HepG2 (cell line): ENCODE data around the gene KIF1C. TPM values are rescaled to one million over a fixed set of nuclear protein-coding genes. Genes with fewer than 3 reads are reported as not detected.

Experiments
- ATAC-seq: fragments of 200-7000 bp; cut with Tn5 transposase; 3 replicates; pipeline ENCODE4 v1.9.1; 2020; ENCODE audit warnings: mild to moderate bottlenecking, moderate library complexity
- BruUV-seq: library from RNA; stranded (reverse); fragments of 400-500 nt; replicated peaks from 2 replicates; lab custom pipeline; 2021; lab: Mats Ljungman, UMichigan
- CTCF ChIA-PET: fragments of 300-600 bp; formaldehyde crosslinking; extraction: SDS; loops from one replicate; lab custom pipeline; 2021; ENCODE audit warnings: low total read pairs, inconsistent platforms, low intra/inter-chr PET ratio; lab: Yijun Ruan, JAX
- POLR2A ChIA-PET: fragments of 350-600 bp; sonication (Branson Sonifier 250); formaldehyde crosslinking; loops from one replicate; lab custom pipeline; 2020; ENCODE audit warnings: antibody characterized with exemption, inconsistent platforms; lab: Yijun Ruan, JAX
- DNase-seq: peaks from one replicate; pipeline ENCODE4 v3.0.0-alpha.2; 2015; ENCODE audit warnings: low spot score
- FAIRE-seq: peaks from 3 replicates; lab custom pipeline; 2011; peaks lifted over from hg19 to GRCh38; lab: Jason Lieb, UNC
- H2AFZ ChIP-seq: one replicate; pipeline ENCODE4 v1.6.1; 2011; ENCODE audit warnings: low read length, inconsistent platforms
- H3K27ac ChIP-seq: fragments of 300-600 bp; 3 replicates; pipeline ENCODE4 v1.8.0; 2011; ENCODE audit warnings: mixed run types, mild to moderate bottlenecking, mixed read lengths, low read length, inconsistent platforms; ENCODE audit not compliant: insufficient read depth; ENCODE audit errors: extremely low read length
- H3K27me3 ChIP-seq, 2 experiments: fragments of 200-600 bp in 1 of 2; 2 replicates in 1 of 2; 3 replicates in 1 of 2; pipeline versions ENCODE4 v1.6.0 to v1.8.0; 2011; ENCODE audit warnings: low read length in 2 of 2, mild to moderate bottlenecking in 2 of 2, moderate library complexity in 2 of 2, inconsistent platforms in 1 of 2; ENCODE audit not compliant: insufficient read depth in 2 of 2, control insufficient read depth in 1 of 2
- H3K36me3 ChIP-seq, 2 experiments: fragments of 200-600 bp in 1 of 2; replicated peaks in 1 of 2; 2 replicates in 1 of 2; 3 replicates in 1 of 2; pipeline versions ENCODE4 v1.5.1 to v1.8.0; 2011; ENCODE audit warnings: low read length in 2 of 2, inconsistent platforms in 1 of 2; ENCODE audit not compliant: insufficient read depth in 2 of 2, control insufficient read depth in 1 of 2
- H3K4me1 ChIP-seq: 2 replicates; pipeline ENCODE4 v1.5.1; 2012; ENCODE audit warnings: low read length, inconsistent platforms; ENCODE audit not compliant: insufficient read depth
- H3K4me2 ChIP-seq: 2 replicates; pipeline ENCODE4 v1.6.0; 2011; ENCODE audit warnings: low read depth, low read length, inconsistent platforms
- H3K4me3 ChIP-seq, 3 experiments: fragments of 200-600 bp in 1 of 3; sonication (generic), shearing (Covaris generic) in 1 of 3; replicated peaks in 1 of 3; 2 replicates each; pipeline ENCODE4 v1.5.1; 2011 to 2016; ENCODE audit warnings: low read length in 3 of 3, inconsistent platforms in 2 of 3, low read depth in 2 of 3, mild to moderate bottlenecking in 2 of 3, control low read depth in 1 of 3, mixed read lengths in 1 of 3; ENCODE audit not compliant: insufficient read depth in 1 of 3
- H3K79me2 ChIP-seq: one replicate; pipeline ENCODE4 v1.6.1; 2011; ENCODE audit warnings: low read length, inconsistent platforms; ENCODE audit not compliant: insufficient read depth
- H3K9ac ChIP-seq: 2 replicates; pipeline ENCODE4 v1.6.0; 2011; ENCODE audit warnings: mild to moderate bottlenecking, low read depth, low read length, inconsistent platforms; ENCODE audit not compliant: insufficient read depth
- H3K9me3 ChIP-seq: 2 replicates; pipeline ENCODE4 v1.5.1; 2012; ENCODE audit warnings: mild to moderate bottlenecking, low read length
- H4K20me1 ChIP-seq: 2 replicates; pipeline ENCODE4 v1.6.0; 2011; ENCODE audit warnings: inconsistent platforms, mild to moderate bottlenecking, low read length, moderate library complexity; ENCODE audit not compliant: insufficient read depth
- ARHGAP35 ChIP-seq: sonication (generic); formaldehyde crosslinking; IDR thresholded peaks from 2 replicates; pipeline ENCODE4 v1.9.0; 2022; ENCODE audit warnings: mild to moderate bottlenecking, inconsistent platforms, moderate library complexity, missing genetic modification reagents, borderline replicate concordance
- BRD4 ChIP-seq: sonication (generic); formaldehyde crosslinking; IDR thresholded peaks from 2 replicates; pipeline ENCODE4 v1.4.0; 2020; ENCODE audit warnings: missing genetic modification reagents
- JARID2 ChIP-seq: sonication (generic); formaldehyde crosslinking; IDR thresholded peaks from 2 replicates; pipeline ENCODE4 v1.8.1; 2023; ENCODE audit warnings: missing genetic modification reagents, inconsistent platforms; ENCODE audit not compliant: insufficient replicate concordance
- KDM5B ChIP-seq: sonication (generic); formaldehyde crosslinking; IDR thresholded peaks from 2 replicates; pipeline ENCODE4 v1.4.0; 2020; ENCODE audit warnings: missing genetic modification reagents, mild to moderate bottlenecking, borderline replicate concordance
- THAP11 ChIP-seq: IDR thresholded peaks from 2 replicates; pipeline ENCODE4 v1.6.1; 2016; ENCODE audit warnings: missing biosample characterization, missing genetic modification reagents
- ZFYVE20 ChIP-seq: sonication (generic); formaldehyde crosslinking; IDR thresholded peaks from 2 replicates; pipeline ENCODE4 v1.8.0; 2023; ENCODE audit warnings: low read depth, mild to moderate bottlenecking, moderate library complexity, missing genetic modification reagents, borderline replicate concordance
- ZNF143 ChIP-seq: sonication (generic); formaldehyde crosslinking; IDR thresholded peaks from 2 replicates; pipeline ENCODE4 v1.4.0; 2020; ENCODE audit warnings: missing genetic modification reagents
- ZNF326 ChIP-seq: sonication (generic); formaldehyde crosslinking; IDR thresholded peaks from 2 replicates; pipeline ENCODE4 v1.4.0; 2020; ENCODE audit warnings: missing genetic modification reagents, borderline replicate concordance
- ZNF629 ChIP-seq: sonication (generic); formaldehyde crosslinking; conservative IDR thresholded peaks from 2 replicates; pipeline ENCODE4 v1.5.0; 2020; ENCODE audit warnings: missing genetic modification reagents
- WGBS: methylation state at CpG from one replicate; pipeline ENCODE4 v1.1.6; 2017; ENCODE audit warnings: low lambda C conversion rate; 5-methylcytosine and 5-hydroxymethylcytosine counted together
- in situ Hi-C: cut with HindIII; loops from 2 replicates; pipeline ENCODE4 v1.10.0; 2017; ENCODE audit warnings: low pct_unique_long_range_greater_than_20kb; ENCODE audit not compliant: extremely low pct_ligation_motif_present
- intact Hi-C: fragments of 100-400 bp; cut with micrococcal nuclease; formaldehyde crosslinking; loops from one replicate; pipeline ENCODE4 v1.10.0; 2022; ENCODE audit not compliant: unreplicated experiment
- polyA plus RNA-seq, 8 experiments: library from polyadenylated mRNA; depleted of rRNA in 3 of 8; stranded (reverse) in 7 of 8; unstranded in 1 of 8; fragments of >200 nt; fragmentation: Illumina TruSeq in 4 of 8; extraction: Trizol in 4 of 8; gene quantifications; 2 replicates each; pipeline versions ENCODE4 v1.2.1 to v1.2.3, GENCODE V29; 2011 to 2016; ENCODE audit warnings: low read depth in 4 of 8, missing spikeins in 1 of 8, mixed read lengths in 1 of 8; ENCODE audit not compliant: insufficient read depth in 1 of 8
- total RNA-seq, 5 experiments: library from RNA; depleted of rRNA; stranded (reverse); fragments of >200 nt; fragmentation: Illumina TruSeq; extraction: Trizol; gene quantifications; 2 replicates each; pipeline ENCODE4 v1.2.3, GENCODE V29; 2016; ENCODE audit warnings: low read depth in 1 of 5
- TF ChIP-seq, protein P1 (sequence below): sonication (generic); formaldehyde crosslinking; IDR thresholded peaks from 2 replicates; pipeline ENCODE4 v1.5.0; 2020; ENCODE audit warnings: mild to moderate bottlenecking, missing genetic modification reagents, moderate library complexity
- TF ChIP-seq, protein P2 (sequence below): fragments of 450-650 bp; IDR thresholded peaks from 2 replicates; pipeline ENCODE4 v1.6.1; 2016
- TF ChIP-seq, protein P3 (sequence below): sonication (generic); formaldehyde crosslinking; IDR thresholded peaks from 2 replicates; pipeline ENCODE4 v1.4.0; 2020; ENCODE audit warnings: mild to moderate bottlenecking, missing genetic modification reagents

The KIF1C gene
- total and polyA plus RNA-seq, 2 of the 13 experiments (the other 11 are each of a cell fraction or from before 2014, with no cell fraction given): 70.0 to 104 TPM

DNA sequence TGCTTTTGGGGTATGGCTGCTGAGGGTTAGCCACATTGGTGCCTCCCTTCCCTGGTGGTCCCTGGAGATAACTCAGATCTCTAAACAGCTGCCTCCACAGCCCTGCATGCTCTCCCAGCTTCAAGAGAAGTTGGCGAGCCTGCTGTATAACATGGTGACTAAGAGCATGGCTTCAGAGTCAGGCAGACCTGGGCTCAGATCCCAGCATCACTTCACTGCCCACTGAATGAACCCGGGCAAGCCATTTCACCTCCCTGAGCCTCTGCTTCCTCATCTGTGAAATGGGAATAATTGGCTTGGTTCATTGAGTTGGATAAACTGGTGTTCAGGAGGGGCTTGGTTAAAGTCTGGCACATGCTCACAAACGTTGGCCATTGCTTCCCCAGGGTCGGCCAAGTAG is 16.6 kb downstream of the KIF1C start:
- Histone ChIP-seq H2AFZ (no peak overlapping the region), H4K20me1 (no peaks in the 10 kb centered on the region), H3K27me3 (no peaks in the 10 kb centered on the region), H3K36me3 (peaks cover 26 to 68% of the 10 kb centered on the region in 2 experiments), H3K4me2 (no peak overlapping the region), H3K4me3 (no peak overlapping the region)
- intact Hi-C loops: no loop called here
- POLR2A ChIA-PET: no interaction called here
- no TSS peak for BruUV-seq
- FAIRE-seq (no peak), ATAC-seq (no peak), DNase-seq (no peak)
- TF ChIP-seq ZNF629 (CRISPR knock-in tag): peak; percentile 75
- TF ChIP-seq ZNF326 (CRISPR knock-in tag): no peak
- TF ChIP-seq, all 625 proteins: peak for 1
- Histone ChIP-seq H3K79me2 (no peaks in the 10 kb centered on the region), H3K9ac (no peak overlapping the region), H3K9me3 (no peaks in the 10 kb centered on the region), H3K27ac (no peak overlapping the region), H3K4me1 (no peaks in the 10 kb centered on the region)
- CTCF ChIA-PET: no interaction called here
- in situ Hi-C loops: no loop called here
- 88% methylated on average over 2 of the region's 4 CpGs for WGBS

DNA sequence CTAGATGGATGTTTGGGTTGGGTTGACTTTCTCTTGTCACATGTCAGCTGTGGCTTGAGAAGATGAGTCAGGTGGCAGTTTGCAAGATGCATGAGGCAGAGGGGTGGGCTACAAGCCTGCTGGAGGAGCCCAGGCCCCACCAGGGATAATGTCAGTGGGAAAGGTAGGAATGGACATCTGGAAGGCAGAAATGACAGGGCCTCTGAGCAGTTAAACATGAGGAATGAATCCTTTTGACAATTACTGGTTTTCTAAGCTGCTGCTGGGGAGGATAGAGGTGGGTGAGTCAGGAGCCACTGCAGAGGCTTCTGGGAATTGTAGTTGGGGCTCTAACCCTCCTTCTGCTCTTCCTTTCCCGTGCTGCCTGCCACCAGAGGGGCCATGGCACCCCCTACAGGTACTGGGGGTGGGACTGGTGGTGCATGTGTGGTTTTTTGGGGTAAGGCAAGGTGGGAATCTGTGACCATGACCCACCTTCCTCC is 21.8 kb downstream of the KIF1C start:
- in situ Hi-C loops: no loop called here
- FAIRE-seq: no peak
- intact Hi-C loops: no loop called here
- BruUV-seq: no TSS peak
- Histone ChIP-seq H3K4me1 (no peaks in the 10 kb centered on the region), H3K9me3 (no peaks in the 10 kb centered on the region), H3K79me2 (no peaks in the 10 kb centered on the region), H3K9ac (no peak overlapping the region), H4K20me1 (no peaks in the 10 kb centered on the region), H3K4me2 (no peak overlapping the region), H3K27ac (no peak overlapping the region), H3K4me3 (no peak overlapping the region), H3K27me3 (no peaks in the 10 kb centered on the region), H3K36me3 (peaks cover 32 to 70% of the 10 kb centered on the region in 2 experiments), H2AFZ (no peak overlapping the region)
- POLR2A ChIA-PET: interaction anchor here (1.7 kb wide), 1 partner anchor 13 kb away, joined by 4 read pairs; no protein-coding TSS in a partner anchor
- CTCF ChIA-PET: no interaction called here
- ATAC-seq: peak; percentile 34
- DNase-seq: no peak
- no CpG with 5 or more reads among the region's 1 CpG for WGBS
- TF ChIP-seq THAP11 (CRISPR knock-in tag) (peak; percentile 81), JARID2 (CRISPR knock-in tag) (no peak), ZNF143 (CRISPR knock-in tag) (peak; percentile 73), ARHGAP35 (CRISPR knock-in tag) (0 out of 2 replicates have a peak, but pooled peaks have one; percentile 26), KDM5B (no peak), ZFYVE20 (CRISPR knock-in tag) (no peak), BRD4 (CRISPR knock-in tag) (no peak), ZNF326 (CRISPR knock-in tag) (no peak)
- TF ChIP-seq, protein P1, sequence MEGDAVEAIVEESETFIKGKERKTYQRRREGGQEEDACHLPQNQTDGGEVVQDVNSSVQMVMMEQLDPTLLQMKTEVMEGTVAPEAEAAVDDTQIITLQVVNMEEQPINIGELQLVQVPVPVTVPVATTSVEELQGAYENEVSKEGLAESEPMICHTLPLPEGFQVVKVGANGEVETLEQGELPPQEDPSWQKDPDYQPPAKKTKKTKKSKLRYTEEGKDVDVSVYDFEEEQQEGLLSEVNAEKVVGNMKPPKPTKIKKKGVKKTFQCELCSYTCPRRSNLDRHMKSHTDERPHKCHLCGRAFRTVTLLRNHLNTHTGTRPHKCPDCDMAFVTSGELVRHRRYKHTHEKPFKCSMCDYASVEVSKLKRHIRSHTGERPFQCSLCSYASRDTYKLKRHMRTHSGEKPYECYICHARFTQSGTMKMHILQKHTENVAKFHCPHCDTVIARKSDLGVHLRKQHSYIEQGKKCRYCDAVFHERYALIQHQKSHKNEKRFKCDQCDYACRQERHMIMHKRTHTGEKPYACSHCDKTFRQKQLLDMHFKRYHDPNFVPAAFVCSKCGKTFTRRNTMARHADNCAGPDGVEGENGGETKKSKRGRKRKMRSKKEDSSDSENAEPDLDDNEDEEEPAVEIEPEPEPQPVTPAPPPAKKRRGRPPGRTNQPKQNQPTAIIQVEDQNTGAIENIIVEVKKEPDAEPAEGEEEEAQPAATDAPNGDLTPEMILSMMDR (CRISPR knock-in tag): peak; percentile 47
- TF ChIP-seq, protein P2, sequence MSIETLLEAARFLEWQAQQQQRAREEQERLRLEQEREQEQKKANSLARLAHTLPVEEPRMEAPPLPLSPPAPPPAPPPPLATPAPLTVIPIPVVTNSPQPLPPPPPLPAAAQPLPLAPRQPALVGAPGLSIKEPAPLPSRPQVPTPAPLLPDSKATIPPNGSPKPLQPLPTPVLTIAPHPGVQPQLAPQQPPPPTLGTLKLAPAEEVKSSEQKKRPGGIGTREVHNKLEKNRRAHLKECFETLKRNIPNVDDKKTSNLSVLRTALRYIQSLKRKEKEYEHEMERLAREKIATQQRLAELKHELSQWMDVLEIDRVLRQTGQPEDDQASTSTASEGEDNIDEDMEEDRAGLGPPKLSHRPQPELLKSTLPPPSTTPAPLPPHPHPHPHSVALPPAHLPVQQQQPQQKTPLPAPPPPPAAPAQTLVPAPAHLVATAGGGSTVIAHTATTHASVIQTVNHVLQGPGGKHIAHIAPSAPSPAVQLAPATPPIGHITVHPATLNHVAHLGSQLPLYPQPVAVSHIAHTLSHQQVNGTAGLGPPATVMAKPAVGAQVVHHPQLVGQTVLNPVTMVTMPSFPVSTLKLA: 0 out of 2 replicates have a peak, but pooled peaks have one; percentile 14
- TF ChIP-seq, protein P3, sequence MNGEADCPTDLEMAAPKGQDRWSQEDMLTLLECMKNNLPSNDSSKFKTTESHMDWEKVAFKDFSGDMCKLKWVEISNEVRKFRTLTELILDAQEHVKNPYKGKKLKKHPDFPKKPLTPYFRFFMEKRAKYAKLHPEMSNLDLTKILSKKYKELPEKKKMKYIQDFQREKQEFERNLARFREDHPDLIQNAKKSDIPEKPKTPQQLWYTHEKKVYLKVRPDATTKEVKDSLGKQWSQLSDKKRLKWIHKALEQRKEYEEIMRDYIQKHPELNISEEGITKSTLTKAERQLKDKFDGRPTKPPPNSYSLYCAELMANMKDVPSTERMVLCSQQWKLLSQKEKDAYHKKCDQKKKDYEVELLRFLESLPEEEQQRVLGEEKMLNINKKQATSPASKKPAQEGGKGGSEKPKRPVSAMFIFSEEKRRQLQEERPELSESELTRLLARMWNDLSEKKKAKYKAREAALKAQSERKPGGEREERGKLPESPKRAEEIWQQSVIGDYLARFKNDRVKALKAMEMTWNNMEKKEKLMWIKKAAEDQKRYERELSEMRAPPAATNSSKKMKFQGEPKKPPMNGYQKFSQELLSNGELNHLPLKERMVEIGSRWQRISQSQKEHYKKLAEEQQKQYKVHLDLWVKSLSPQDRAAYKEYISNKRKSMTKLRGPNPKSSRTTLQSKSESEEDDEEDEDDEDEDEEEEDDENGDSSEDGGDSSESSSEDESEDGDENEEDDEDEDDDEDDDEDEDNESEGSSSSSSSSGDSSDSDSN (CRISPR knock-in tag): no peak
